GM18909 (cell line): ENCODE measurements around the gene DPYSL5.

Experiments used
- ATAC-seq: cut with Tn5 transposase; IDR thresholded peaks from one replicate; pipeline ENCODE4 v1.9.1; 2021; ENCODE audit warnings: mild to moderate bottlenecking; ENCODE audit not compliant: unreplicated experiment, poor library complexity

The DPYSL5 gene

DNA sequence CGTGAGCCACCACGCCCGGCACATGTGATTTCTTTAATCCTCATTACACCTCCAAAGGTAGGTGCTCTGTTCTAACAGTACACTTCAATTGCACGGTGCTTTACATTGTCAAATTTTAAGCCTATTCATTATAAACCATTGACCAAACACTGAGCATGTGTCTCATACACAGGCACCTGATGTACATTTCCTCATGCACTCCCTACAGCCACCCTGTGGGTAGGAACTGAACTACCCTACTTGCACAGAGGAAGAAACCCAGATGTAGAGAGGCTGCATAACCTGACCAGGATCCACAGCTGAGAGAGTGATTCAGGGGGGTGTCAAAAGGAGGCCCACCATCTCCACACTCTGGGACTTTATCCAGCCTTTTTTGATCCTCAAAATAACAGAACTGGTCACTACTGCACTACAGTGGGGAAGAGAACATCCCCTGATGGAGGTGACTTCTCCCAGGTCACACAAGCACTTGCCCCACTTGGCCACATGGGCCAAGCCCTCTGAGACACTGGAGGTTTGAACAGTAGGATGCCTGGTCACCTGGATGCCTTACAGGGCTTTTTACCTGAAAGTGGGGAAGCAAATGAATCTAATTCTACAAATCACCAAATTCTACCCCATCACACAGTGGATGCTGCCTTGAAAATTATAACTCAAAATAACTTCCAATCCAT is 6.9 kb upstream of the DPYSL5 start:
- ATAC-seq = no peak

GRCh38 chr2:26843041-26843440 is 4.9 kb upstream of the DPYSL5 start:
- no peak for ATAC-seq

GRCh38 chr2:26845021-26845420 is 2.9 kb upstream of the DPYSL5 start:
- no peak for ATAC-seq

- ATAC-seq = no peak
These were observed 1.3 kb upstream of the DPYSL5 start for GRCh38 chr2:26846334-26847306.

DNA sequence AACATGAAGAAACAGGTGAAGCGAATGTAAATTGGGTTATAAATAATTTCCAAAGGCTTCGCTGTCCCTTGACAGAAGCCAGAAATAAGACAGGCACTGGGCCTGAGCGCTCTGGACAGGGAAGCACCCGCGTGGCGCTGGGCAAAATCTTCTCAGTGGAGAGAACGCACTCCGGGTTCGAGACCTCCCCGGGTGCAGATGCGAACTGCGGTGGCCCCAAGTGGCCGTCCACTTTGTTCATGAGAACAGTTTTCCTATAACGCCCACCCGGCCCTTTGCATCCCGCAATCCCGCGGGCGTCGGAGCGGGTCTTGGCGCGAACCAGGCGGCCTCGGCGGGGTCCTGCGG is 651 bp upstream of the DPYSL5 start:
- ATAC-seq = no peak

DNA sequence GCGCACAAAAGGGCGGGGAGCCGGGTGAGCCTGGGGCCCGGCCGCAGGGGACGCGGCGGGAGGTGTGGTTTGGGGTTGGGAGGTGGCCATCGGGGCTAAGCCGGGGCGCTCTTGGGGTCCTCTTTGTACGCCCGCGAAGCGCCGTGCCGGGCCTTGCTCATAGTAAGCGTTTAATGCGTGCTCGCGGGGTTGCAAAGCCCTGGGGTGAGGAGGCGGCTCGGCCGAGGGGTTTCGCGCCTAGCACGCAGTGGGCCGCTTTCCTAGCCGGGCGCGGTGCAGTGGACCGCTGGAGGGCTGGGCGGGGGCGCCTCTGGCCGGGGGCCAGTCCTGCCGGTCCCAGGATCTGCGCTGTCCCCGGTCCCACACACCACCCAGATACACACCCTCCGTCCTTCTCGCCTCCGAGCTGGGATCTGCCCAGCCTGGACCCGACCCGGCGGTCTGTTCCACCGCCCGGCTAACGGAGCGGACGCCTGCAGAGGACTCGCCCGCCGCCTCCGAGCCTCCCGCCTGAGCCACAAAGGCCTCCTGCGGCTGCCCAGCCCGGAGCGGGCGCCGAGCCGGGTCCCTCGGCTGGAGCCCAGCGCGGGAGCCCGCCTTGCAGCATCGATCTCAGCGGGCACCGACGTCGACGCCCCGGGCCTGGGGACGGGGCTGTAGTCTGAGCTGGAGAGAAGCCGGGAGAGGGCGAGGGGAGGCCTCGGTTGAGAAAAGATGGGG is 564 bp downstream of the DPYSL5 start:
- no peak for ATAC-seq

- ATAC-seq = no peak
These were observed 1.4 kb downstream of the DPYSL5 start for GRCh38 chr2:26849056-26849999.

DNA sequence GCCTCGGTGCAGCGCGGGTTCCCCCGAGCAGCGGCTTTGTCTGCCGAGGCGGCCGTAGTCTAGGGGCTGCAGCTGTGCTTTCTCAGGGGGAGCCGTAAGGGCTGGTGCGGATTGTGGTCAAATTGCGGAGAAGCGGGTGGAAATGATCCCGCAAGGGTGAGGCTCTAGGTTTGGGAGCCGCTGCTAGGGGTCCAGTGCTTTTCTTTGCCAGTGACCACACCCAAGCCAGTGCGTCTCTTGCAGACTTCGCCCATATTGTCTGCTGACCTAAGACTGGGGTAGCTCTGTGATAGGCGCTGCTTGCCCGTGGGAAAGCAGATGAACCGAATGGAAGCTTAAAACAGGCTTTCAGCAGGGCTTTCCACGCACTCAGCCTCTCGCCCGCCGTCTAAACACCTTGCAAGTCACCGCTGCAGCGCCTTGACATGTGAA is 2.1 kb downstream of the DPYSL5 start:
- no peak for ATAC-seq

GRCh38 chr2:26850505-26850904 is 2.6 kb downstream of the DPYSL5 start:
- ATAC-seq = no peak

- no peak for ATAC-seq
These were observed 4.7 kb downstream of the DPYSL5 start for GRCh38 chr2:26852405-26853306.

GRCh38 chr2:26853751-26854150 is 5.8 kb downstream of the DPYSL5 start:
- no peak for ATAC-seq

DNA sequence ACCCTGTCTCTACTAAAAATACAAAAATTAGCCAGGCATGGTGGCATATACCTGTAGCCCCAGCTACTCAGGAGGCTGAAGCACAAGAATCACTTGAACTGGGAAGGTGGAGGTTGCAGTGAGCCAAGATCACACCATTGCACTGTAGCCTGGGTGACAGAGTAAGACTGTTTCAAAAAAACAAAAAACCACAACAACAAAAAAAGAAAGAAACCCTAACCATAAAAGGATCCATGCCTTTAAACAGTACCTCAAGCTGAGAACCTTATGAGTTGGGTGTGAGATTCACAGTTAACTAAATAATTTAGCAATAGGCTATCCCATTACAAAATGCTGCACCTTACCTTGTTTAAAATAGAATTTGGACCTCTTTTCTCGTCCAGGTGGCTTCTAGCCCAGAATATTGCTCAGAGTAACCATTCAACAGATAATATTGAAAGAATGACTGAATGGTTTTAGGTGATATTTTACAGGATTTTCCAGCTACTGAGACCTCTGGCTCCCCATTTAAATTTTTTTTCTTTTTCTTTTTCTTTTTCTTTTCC is 6.4 kb downstream of the DPYSL5 start:
- no peak for ATAC-seq

DNA sequence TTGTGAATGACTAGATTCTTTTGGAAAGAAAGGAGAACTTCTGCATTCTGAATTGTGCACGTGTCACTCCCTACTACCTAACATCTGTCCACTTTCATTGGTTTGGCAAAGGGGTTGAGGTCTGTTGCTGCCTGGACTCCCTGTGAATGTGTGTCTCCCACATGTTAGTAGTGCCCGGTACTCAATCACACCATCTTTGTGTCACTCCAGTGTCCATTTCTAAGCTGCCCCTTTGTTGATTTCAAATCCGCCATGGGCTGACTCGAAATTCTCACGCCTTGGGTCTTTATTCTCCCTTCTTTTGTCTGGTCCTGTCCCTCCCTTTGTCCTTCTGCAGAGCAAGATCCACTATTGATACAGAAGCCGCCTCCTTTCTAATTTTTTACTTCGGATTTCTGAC is 7.5 kb downstream of the DPYSL5 start:
- ATAC-seq = no peak

GRCh38 chr2:26859622-26860021 is 11.7 kb downstream of the DPYSL5 start:
- no peak for ATAC-seq

DNA sequence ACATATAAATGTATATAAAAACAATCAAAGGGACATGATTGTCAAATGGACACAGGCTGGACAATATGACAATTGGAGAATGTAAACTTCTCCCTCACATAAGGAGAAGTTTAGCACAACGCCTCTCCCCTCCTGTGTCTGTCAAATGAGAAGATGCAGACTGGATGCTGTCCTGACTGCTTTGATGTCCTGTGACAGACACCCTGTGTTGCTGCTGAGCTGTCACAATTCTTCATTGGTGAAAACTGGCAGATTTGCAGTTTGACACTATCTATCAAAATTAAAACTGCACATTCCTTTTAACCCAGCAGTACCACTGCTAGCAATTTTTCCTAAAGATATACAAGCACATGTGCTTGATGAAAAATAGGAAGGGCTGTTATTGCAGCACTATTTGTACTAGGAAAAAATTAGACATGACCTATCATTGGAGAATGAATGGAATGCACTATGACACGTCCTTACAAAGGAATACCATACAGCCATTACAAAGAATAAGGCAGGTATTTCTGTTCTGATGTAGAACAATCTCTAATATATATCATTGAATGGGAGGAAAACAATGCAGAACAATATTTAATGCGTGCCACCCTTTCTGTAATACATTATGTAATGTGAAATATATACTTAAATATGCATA is 12.4 kb downstream of the DPYSL5 start:
- no peak for ATAC-seq

DNA sequence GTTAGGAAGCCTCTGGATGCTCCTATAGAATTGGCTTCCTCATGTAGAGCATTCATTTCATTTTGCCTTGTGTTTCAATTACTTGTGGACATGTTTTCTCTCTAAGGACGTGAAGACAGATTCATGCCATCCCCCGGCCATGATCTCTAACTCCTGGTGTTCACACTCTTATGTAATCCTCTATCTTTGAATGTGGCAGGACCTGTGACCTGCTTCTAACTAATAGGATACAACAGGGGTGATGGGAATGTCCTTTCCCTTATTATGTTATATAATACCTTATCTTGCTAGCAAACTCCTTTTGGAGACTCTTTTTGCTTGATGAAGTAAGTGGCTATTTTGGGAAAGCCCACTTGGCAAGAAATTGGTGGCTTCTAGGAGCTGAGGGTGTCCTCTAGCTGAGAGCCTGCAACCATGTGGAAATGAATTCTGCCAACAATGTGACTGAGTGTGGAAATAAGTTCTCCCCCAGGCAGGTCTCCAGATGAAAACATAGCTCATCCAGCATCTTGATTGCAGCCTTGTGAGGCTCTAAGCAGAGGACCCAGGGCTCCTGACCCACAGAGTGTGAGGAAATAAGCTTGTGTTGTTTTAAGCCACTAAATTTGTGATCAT is 13.8 kb downstream of the DPYSL5 start:
- ATAC-seq = no peak

GRCh38 chr2:26864226-26864625 is 16.3 kb downstream of the DPYSL5 start:
- ATAC-seq = no peak

- ATAC-seq = no peak
These were observed 16.7 kb downstream of the DPYSL5 start for GRCh38 chr2:26864646-26865045.
